KMS-11 (cell line): Measurements from ENCODE around the gene PTMA.
A peak's percentile ranks its signal among the peaks of the same experiment; 100 is the strongest.

Source experiments
- H2AFZ ChIP-seq: fragments of 200-600 bp; sonication (generic); 2 replicates; pipeline ENCODE4 v1.6.1; 2016; ENCODE audit warnings: antibody characterized with exemption, mixed run types, low read depth
- H3K27ac ChIP-seq: fragments of 200-600 bp; sonication (generic); 2 replicates; pipeline ENCODE4 v1.6.1; 2016; ENCODE audit warnings: mild to moderate bottlenecking, mixed run types
- H3K27me3 ChIP-seq: fragments of 200-600 bp; sonication (generic); 2 replicates; pipeline ENCODE4 v1.6.1; 2017; ENCODE audit warnings: mild to moderate bottlenecking, low read depth, mixed run types, moderate library complexity; ENCODE audit not compliant: insufficient read depth
- H3K36me3 ChIP-seq: fragments of 200-600 bp; sonication (generic); 2 replicates; pipeline ENCODE4 v1.6.1; 2017; ENCODE audit warnings: mild to moderate bottlenecking, mixed run types; ENCODE audit not compliant: insufficient read depth
- H3K4me1 ChIP-seq: fragments of 200-600 bp; sonication (generic); 2 replicates; pipeline ENCODE4 v1.6.1; 2016; ENCODE audit warnings: mild to moderate bottlenecking, low read depth, mixed run types; ENCODE audit not compliant: poor library complexity, severe bottlenecking
- H3K4me2 ChIP-seq: fragments of 200-600 bp; sonication (generic); 2 replicates; pipeline ENCODE4 v1.7.0; 2016; ENCODE audit warnings: mild to moderate bottlenecking, mixed run types
- H3K4me3 ChIP-seq: fragments of 200-600 bp; sonication (generic); IDR thresholded peaks from 2 replicates; pipeline ENCODE4 v1.6.1; 2017; ENCODE audit warnings: low read depth, low read length, mixed read lengths; ENCODE audit not compliant: insufficient read depth
- H3K79me2 ChIP-seq: fragments of 200-600 bp; sonication (generic); 2 replicates; pipeline ENCODE4 v1.6.1; 2016; ENCODE audit warnings: low read depth, mixed run types; ENCODE audit not compliant: insufficient read depth
- H3K9ac ChIP-seq: fragments of 200-600 bp; sonication (generic); 2 replicates; pipeline ENCODE4 v1.6.1; 2016; ENCODE audit warnings: mild to moderate bottlenecking, mixed run types
- H4K20me1 ChIP-seq: fragments of 200-600 bp; sonication (generic); 2 replicates; pipeline ENCODE4 v1.6.1; 2016; ENCODE audit warnings: mild to moderate bottlenecking, mixed run types; ENCODE audit not compliant: insufficient read depth
- TF ChIP-seq, protein P1 (sequence below): fragments of 200-600 bp; sonication (generic); conservative IDR thresholded peaks from 2 replicates; pipeline ENCODE4 v1.6.1; 2017; ENCODE audit warnings: low read depth, mild to moderate bottlenecking, antibody characterized with exemption, low read length, moderate library complexity, mixed read lengths

Gene PTMA

DNA sequence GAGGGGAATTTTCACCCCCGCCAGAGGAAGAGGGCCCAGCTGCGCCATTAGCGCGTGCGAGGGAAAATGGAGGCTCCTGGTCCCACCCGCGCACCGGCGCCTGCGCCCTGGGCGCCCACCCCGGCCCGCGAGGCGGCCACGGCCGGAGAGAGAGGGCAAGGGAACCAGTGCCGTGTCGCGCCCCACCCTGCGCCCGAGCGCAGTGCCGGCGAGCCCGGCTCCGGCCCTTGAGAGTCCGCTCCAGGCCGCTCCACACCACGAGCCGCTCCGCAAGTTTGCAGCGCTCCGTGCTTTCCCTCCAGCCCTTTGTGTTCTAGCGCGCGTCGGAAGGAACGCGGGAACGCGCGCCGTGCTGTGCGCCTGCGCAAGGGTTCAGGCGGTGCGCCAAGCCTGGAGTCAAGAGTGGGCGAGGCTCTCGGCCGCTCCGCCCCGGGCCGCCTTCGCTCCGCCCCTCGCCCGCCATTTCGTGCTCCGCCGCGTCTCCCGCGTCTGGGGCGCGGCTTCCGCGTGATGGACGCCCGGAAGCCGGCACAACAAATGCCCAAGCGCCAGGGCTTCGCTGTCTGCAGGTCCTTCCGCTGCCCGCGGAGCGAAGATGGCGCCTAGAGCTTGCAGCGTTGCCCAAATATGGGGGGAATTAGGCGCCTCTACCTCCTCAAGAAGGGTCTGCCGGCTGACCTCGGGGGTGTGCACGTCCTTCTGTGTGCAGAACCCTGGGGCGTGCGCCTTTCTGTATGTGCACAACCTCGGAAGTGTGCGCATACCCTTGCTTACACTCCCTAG, 46.1 kb upstream of the PTMA start:
- H2AFZ ChIP-seq, result peak overlapping the region; percentile 81

DNA sequence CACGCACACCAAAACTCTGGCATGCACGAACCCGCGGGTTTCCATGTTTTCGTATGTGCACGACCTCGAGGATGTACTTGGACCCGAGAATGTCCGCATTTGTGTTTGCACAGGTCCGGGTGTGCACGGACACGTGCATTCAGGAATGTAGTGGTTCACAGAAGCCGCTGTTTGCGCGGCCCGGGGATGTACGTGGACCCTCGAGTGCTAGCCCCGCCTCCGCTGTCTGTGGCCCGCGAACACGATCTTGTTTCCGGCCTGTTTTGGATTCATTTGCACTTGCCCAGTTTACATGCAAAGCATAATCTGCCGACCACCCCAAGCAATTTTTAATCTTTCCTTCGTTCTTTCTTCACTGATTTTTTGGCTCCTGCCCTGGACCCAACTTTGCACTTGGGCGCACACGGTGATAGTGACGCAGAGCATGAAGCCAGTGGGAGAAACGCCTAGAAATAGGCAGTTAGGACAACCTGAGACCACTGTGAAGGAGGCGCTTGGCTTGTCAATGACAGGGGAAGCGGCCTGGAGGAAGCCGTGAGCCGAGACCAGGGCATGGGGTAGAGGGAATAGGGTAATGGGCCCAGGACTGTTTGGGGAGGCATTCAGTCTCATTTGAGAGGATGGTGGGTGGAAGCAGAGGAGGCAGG, 45.4 kb upstream of the PTMA start:
- peak overlapping the region; percentile 36; the same call in 1 of the 2 replicates for H3K4me2 ChIP-seq

More for the DNA sequence above, 46.1 kb upstream of the PTMA start:
- Histone ChIP-seq H4K20me1 (no peaks in the 10 kb centered on the region), H3K36me3 (no peaks in the 10 kb centered on the region), H3K4me1 (peaks cover 6% of the 10 kb centered on the region), H3K79me2 (no peaks in the 10 kb centered on the region), H3K9ac (peak overlapping the region; percentile 93), H3K27me3 (no peaks in the 10 kb centered on the region), H3K4me2 (peak overlapping the region; percentile 55), H3K4me3 (peak overlapping the region; percentile 57), H3K27ac (peak overlapping the region; percentile 84)
- TF ChIP-seq, protein P1, sequence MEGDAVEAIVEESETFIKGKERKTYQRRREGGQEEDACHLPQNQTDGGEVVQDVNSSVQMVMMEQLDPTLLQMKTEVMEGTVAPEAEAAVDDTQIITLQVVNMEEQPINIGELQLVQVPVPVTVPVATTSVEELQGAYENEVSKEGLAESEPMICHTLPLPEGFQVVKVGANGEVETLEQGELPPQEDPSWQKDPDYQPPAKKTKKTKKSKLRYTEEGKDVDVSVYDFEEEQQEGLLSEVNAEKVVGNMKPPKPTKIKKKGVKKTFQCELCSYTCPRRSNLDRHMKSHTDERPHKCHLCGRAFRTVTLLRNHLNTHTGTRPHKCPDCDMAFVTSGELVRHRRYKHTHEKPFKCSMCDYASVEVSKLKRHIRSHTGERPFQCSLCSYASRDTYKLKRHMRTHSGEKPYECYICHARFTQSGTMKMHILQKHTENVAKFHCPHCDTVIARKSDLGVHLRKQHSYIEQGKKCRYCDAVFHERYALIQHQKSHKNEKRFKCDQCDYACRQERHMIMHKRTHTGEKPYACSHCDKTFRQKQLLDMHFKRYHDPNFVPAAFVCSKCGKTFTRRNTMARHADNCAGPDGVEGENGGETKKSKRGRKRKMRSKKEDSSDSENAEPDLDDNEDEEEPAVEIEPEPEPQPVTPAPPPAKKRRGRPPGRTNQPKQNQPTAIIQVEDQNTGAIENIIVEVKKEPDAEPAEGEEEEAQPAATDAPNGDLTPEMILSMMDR, result no peak

GRCh38 chr2:231663458-231664212, 44.7 kb upstream of the PTMA start:
- H4K20me1 ChIP-seq, result no peaks in the 10 kb centered on the region
- peak overlapping the region; percentile 6; the same call in 1 of the 2 replicates for H2AFZ ChIP-seq
- H3K4me1 ChIP-seq, result peaks cover 6% of the 10 kb centered on the region
- H3K27me3 ChIP-seq, result no peaks in the 10 kb centered on the region
- no peak overlapping the region for H3K9ac ChIP-seq
- no peaks in the 10 kb centered on the region for H3K79me2 ChIP-seq
- H3K4me3 ChIP-seq, result no peak overlapping the region
- H3K4me2 ChIP-seq, result no peak overlapping the region
- no peaks in the 10 kb centered on the region for H3K36me3 ChIP-seq
- TF ChIP-seq, protein P1, result no peak
- H3K27ac ChIP-seq, result no peak overlapping the region

More for the DNA sequence above, 45.4 kb upstream of the PTMA start:
- H3K27me3 ChIP-seq, result no peaks in the 10 kb centered on the region
- H4K20me1 ChIP-seq, result no peaks in the 10 kb centered on the region
- no peaks in the 10 kb centered on the region for H3K79me2 ChIP-seq
- H3K36me3 ChIP-seq, result no peaks in the 10 kb centered on the region
- TF ChIP-seq, protein P1, result no peak
- peak overlapping the region; percentile 42 for H3K4me3 ChIP-seq
- H2AFZ ChIP-seq, result peak overlapping the region; percentile 56
- peak overlapping the region; percentile 84; the same call in 1 of the 2 replicates for H3K27ac ChIP-seq
- H3K9ac ChIP-seq, result peak overlapping the region; percentile 93; the same call in 1 of the 2 replicates
- H3K4me1 ChIP-seq, result peaks cover 6% of the 10 kb centered on the region

GRCh38 chr2:231664727-231665126, 43.6 kb upstream of the PTMA start:
- Histone ChIP-seq H3K9ac (no peak overlapping the region), H3K79me2 (no peaks in the 10 kb centered on the region), H3K27me3 (no peaks in the 10 kb centered on the region), H4K20me1 (no peaks in the 10 kb centered on the region), H2AFZ (no peak overlapping the region), H3K4me1 (peaks cover 10% of the 10 kb centered on the region), H3K4me3 (no peak overlapping the region), H3K36me3 (no peaks in the 10 kb centered on the region), H3K27ac (no peak overlapping the region), H3K4me2 (no peak overlapping the region)
- TF ChIP-seq, protein P1, result no peak
